ENCODE results near the gene MOBP.

MOBP gene

DNA sequence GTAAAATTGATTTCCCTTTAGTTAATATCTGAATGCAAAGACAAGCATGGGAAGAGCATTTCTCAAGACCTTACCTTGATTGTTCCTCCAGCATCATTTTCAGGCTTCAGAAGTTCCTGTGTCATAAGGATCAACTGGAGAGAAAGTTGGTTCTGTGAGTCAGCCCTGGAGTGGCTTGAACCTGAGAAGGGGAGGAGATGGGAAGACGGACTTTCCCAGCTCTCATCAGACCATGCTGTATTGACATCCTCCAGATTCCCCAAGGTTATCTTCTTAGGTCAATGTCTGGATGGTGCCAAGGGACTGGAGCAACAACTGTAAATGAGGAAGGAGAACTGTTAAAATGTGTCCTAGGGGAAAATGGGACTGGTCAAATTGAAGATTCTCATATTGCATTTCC is 40.0 kb upstream of the MOBP start:
- ChIA-PET POLR2A (no interaction called here), CTCF (no interaction called here)
- TF ChIP-seq HDGF (IDR thresholded peaks at IDR 0.05; ENCODE audit: borderline replicate concordance) (no peak), CTBP1 (IDR thresholded peaks at IDR 0.05; ENCODE audit: borderline replicate concordance) (no peak), ARNT (IDR thresholded peaks at IDR 0.05) (no peak), ELF4 (IDR thresholded peaks at IDR 0.05) (no peak), LEF1 (IDR thresholded peaks at IDR 0.05; ENCODE audit: borderline replicate concordance) (no peak), FOXK2 (IDR thresholded peaks at IDR 0.05) (no peak), L3MBTL2 (conservative IDR thresholded peaks at IDR 0.05) (no peak), FOXM1 (IDR thresholded peaks at IDR 0.05; ENCODE audit: borderline replicate concordance) (no peak), ZNF384 (IDR thresholded peaks at IDR 0.05) (no peak), FOXA1 (IDR thresholded peaks at IDR 0.05) (no peak)
- TF ChIP-seq, protein P1, sequence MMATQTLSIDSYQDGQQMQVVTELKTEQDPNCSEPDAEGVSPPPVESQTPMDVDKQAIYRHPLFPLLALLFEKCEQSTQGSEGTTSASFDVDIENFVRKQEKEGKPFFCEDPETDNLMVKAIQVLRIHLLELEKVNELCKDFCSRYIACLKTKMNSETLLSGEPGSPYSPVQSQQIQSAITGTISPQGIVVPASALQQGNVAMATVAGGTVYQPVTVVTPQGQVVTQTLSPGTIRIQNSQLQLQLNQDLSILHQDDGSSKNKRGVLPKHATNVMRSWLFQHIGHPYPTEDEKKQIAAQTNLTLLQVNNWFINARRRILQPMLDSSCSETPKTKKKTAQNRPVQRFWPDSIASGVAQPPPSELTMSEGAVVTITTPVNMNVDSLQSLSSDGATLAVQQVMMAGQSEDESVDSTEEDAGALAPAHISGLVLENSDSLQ (IDR thresholded peaks at IDR 0.05) = no peak
- DNase-seq (ENCODE audit: extremely low spot score) = no peak

DNA sequence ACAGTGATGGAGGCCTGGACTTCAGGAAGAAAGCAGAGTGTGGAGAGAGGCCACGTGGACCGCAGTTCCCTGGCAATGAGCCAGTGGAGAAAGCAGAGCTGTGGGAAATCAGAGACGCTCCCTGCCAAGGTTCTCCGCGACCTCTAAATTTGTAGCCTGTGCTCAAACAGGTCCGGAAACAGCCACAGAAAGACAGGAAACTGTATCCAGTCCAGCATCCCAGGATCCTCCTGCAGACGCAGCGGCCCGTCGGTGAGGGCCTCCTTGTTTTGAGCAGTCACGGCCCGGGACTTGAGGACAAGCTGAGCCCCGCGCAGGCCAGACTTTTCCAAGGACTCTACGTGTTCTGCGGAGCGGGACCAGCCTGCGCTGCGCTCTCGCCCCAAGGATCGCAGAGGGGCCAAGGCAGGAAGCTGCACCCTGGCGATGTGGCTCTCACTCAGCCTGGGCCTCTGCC is 38.7 kb upstream of the MOBP start:
- TF ChIP-seq TARDBP (IDR thresholded peaks at IDR 0.05) = no peak
- no peak for TF ChIP-seq CTBP1 (IDR thresholded peaks at IDR 0.05; ENCODE audit: borderline replicate concordance)
- no peak for TF ChIP-seq ZNF384 (IDR thresholded peaks at IDR 0.05)
- no peak for TF ChIP-seq FOXM1 (IDR thresholded peaks at IDR 0.05; ENCODE audit: borderline replicate concordance)
- no peak for TF ChIP-seq FOXK2 (IDR thresholded peaks at IDR 0.05)
- TF ChIP-seq, protein P1 (IDR thresholded peaks at IDR 0.05) = no peak
- TF ChIP-seq HDGF (IDR thresholded peaks at IDR 0.05; ENCODE audit: borderline replicate concordance) = no peak
- TF ChIP-seq ARNT (IDR thresholded peaks at IDR 0.05) = no peak
- TF ChIP-seq NFRKB (IDR thresholded peaks at IDR 0.05) = no peak
- TF ChIP-seq SUZ12 (IDR thresholded peaks at IDR 0.05) = no peak
- no peak for TF ChIP-seq ELF4 (IDR thresholded peaks at IDR 0.05)
- no peak for TF ChIP-seq L3MBTL2 (conservative IDR thresholded peaks at IDR 0.05)
- no peak for TF ChIP-seq SP1 (IDR thresholded peaks at IDR 0.05)
- no peak for TF ChIP-seq LEF1 (IDR thresholded peaks at IDR 0.05; ENCODE audit: borderline replicate concordance)
- no peak for TF ChIP-seq BHLHE40 (IDR thresholded peaks at IDR 0.05; ENCODE audit: borderline replicate concordance)
- TF ChIP-seq FOXA1 (IDR thresholded peaks at IDR 0.05) = no peak
- ChIA-PET CTCF (no interaction called here), POLR2A (no interaction called here)
- no peak for DNase-seq (ENCODE audit: extremely low spot score)

DNA sequence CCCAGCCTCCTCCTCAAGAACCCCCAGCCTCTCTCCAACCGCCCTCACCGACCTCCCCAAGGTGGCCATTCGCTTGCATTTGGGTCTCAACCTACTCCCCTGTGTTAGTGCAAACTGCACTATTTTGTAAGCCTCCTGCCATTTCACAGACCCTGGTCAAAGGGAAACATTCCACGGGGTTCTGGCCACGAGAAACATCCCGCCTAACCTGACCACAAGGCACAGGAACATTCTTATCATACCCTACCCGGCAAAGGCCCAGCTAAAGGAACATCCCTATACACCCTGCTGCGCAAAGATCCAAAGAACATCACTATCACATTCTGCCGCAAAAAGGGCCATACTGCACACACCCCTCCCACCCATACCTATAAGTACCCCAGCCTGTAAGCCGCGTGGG is 38.0 kb upstream of the MOBP start:
- ChIA-PET POLR2A (no interaction called here), CTCF (no interaction called here)
- TF ChIP-seq SP1 (IDR thresholded peaks at IDR 0.05) (no peak), FOXK2 (IDR thresholded peaks at IDR 0.05) (no peak), L3MBTL2 (conservative IDR thresholded peaks at IDR 0.05) (no peak)
- DNase-seq (ENCODE audit: extremely low spot score) = no peak

DNA sequence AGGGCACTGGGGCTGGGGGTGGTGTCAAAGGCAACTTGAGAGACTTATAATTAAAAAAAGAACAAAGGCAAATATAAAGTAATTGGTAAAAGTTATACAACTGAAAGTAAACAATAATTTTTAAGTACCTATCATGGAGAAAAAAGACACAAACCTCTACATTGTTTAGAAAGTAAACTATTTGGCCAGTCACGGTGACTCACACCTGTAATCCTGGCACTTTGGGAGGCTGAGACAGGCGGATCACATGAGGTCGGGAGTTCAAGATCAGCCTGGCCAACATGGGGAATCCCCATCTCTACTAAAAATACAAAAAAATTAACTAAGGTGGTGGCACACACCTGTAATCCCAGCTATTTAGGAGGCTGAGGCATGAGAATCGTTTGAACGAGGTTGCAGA is 35.1 kb upstream of the MOBP start:
- TF ChIP-seq LEF1 (IDR thresholded peaks at IDR 0.05; ENCODE audit: borderline replicate concordance) = no peak
- POLR2A ChIA-PET = no interaction called here
- CTCF ChIA-PET = no interaction called here
- DNase-seq (ENCODE audit: extremely low spot score) = no peak

DNA sequence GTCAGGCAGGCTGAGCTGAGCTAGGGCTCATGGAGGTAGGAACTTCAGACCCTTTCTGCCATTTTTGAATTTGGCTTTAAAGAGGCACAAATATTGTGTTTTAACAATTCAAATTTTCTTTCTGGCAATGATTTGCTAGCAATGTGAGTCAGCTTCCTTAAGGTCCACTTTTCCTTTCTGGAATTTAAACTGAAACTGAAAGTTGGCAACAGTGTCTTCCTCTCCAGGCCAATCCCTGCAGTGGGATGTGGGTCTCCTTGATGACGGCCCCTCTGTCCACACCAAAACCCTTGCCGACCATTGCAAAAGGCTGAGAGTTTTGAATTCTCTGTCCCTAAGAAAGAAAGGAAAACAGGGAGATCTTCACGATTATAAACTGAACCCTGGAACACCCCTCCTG is 33.8 kb upstream of the MOBP start:
- ChIA-PET POLR2A (no interaction called here), CTCF (no interaction called here)
- TF ChIP-seq FOXA1 (IDR thresholded peaks at IDR 0.05) (no peak), ZNF384 (IDR thresholded peaks at IDR 0.05) (no peak), CTBP1 (IDR thresholded peaks at IDR 0.05; ENCODE audit: borderline replicate concordance) (no peak)
- no peak for DNase-seq (ENCODE audit: extremely low spot score)

DNA sequence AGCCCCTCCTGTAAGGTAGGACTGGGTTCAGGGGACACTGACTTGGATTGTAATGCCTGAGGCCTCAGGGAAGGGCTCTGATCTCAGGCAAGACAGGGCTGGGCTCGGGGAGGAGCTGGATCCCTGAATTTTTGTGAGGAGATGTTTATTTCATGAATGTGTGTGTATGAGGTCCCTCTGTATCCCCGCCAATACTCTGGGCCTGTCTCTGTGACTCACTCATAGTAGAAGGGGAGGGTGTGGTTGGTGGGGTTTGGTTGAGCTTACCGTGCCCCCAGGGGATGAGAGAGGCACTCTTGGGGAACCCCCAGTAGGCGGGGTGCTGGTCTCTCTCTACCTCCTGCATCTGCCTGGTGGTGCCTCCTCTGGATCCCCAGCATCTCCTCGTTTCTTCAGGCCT is 32.9 kb upstream of the MOBP start:
- no peak for DNase-seq (ENCODE audit: extremely low spot score)
- CTCF ChIA-PET = no interaction called here
- TF ChIP-seq FOXM1 (IDR thresholded peaks at IDR 0.05; ENCODE audit: borderline replicate concordance) (no peak), ZNF384 (IDR thresholded peaks at IDR 0.05) (no peak), FOXK2 (IDR thresholded peaks at IDR 0.05) (no peak), L3MBTL2 (conservative IDR thresholded peaks at IDR 0.05) (no peak)
- TF ChIP-seq, protein P1 (IDR thresholded peaks at IDR 0.05) = no peak
- POLR2A ChIA-PET = no interaction called here

DNA sequence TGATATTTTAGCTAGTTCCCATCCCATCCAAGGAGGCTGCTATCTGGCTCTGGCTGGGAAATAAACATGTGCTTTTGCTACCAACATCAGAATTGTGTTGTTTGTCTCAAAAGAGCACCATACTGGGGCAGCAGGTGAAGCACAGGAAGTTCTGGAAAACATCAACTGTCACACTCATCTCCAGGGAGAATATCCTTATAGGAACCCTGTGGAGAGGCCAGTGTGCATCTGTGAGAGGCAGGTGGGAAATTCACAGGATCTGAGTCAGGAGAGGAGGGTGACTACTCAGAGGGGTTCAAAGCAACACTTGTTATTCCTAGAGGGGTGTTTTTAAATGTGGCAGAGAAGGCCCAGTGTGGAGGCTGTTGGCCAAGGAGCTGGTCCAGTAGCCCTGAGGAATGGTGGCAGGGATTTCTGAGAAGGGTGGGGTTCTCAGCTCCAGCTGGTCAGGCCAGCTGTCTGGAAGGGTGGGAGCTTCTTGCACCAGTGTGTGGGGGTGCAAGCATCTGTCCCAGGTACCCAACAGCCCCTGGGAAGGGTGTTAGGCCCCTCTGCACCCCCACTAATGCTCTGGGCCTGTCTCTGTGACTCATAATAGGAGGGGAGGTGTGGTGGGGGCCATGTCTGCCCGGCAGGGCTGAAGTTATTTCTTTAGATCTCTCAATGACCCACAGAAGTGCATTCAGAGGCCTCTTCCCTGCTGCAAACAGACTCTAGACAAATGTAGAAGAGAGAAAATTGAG is 32.3 kb upstream of the MOBP start:
- ChIA-PET CTCF (no interaction called here), POLR2A (no interaction called here)
- TF ChIP-seq FOXK2 (IDR thresholded peaks at IDR 0.05) (no peak), SP1 (IDR thresholded peaks at IDR 0.05) (no peak), FOXA1 (IDR thresholded peaks at IDR 0.05) (no peak), NFRKB (IDR thresholded peaks at IDR 0.05) (no peak), FOXM1 (IDR thresholded peaks at IDR 0.05; ENCODE audit: borderline replicate concordance) (no peak), TARDBP (IDR thresholded peaks at IDR 0.05) (no peak), SUZ12 (IDR thresholded peaks at IDR 0.05) (no peak), ARNT (IDR thresholded peaks at IDR 0.05) (no peak)
- no peak for DNase-seq (ENCODE audit: extremely low spot score)
